ENCODE measurements around the gene PLCB3.
"Not testable (repeated sequence)": the region's sequence is repeated elsewhere in the genome, so short reads cannot be mapped to it uniquely, and the experiment has no call there.

Gene PLCB3

GRCh38 chr11:64235437-64236161, 15.7 kb upstream of the PLCB3 start:
- no peak for DNase-seq (ENCODE audit: low read depth, low spot score)

DNA sequence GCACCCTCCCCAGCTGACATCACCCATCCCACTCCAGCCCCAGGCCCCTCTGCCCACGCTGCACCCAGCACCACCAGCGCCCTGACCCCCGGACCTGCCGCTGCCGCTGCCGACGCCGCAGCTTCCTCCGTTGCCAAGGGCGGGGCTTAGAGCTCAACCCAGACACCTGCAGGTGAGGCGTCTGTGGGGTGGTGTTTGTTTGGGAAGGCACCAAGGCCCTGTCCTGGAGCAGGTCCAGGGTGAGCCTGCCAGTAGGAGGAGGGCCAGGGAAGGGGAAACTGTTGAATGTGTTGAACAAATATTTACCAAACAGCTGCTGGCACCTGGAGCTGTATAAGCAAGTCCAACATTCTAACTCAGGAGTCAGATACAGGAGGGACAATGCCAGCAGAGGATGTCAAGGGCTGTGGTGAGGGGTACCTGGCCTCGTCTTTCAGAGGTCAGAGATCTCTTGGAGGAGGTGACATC, 13.8 kb upstream of the PLCB3 start:
- no peak for DNase-seq (ENCODE audit: low read depth, low spot score)

DNA sequence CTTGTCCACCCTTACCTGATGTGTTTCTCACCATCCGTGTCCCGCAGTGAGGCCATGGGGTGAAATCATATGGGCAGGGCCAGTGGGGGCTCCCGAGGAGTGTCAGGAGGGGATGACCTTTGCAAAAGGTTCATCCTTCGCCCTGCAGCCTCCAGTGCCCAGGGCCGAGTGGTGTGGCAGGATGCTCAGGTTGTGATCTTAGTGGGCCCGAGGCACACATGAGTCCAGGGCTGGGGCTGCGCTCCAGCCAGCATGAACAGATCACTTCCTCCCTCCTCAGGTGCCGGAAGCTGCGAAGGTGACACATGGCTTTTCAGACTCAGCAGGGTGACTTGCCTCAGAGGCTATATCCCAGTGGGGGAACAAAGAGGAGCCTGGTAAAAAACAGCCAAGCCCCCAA, 13.3 kb upstream of the PLCB3 start:
- DNase-seq (ENCODE audit: low read depth, low spot score), result no peak

GRCh38 chr11:64238999-64239398, 12.3 kb upstream of the PLCB3 start:
- DNase-seq (ENCODE audit: low read depth, low spot score), result no peak

DNA sequence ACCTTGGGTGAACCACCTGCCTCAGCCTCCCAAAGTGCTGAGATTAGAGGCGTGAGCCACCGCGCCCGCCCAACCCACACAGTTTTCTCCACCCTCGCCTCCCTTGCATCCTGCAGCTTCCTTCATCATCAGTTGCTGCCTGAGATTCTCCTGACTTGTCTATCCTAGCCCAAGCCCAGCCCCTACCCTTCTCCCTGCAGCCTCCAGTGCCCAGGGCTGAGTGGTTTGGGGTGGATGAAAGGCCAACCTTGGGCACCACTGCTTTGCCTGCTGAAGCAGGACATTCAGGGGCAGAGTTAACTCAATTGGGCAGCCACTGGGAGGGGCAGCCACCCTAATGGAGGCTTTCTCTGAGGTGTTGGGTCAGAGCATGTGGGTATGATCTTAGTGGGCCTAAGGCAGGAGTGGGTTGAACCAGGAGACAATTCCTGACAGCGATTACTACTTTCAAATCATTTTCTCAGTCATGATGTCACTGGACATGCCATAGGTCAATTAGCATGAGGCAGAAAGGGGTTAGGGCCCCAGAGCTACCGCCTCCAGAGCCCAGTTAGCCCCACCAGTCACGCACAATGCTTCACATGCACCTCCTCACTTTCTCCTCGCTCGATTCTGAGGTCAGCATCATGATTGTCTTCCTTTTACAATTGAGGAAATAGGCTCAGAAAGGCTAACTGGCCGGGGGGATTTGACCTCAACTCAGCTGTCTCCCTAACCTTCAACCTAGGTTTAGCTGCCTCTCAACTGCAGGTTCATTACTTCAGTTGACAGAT, 11.5 kb upstream of the PLCB3 start:
- DNase-seq (ENCODE audit: low read depth, low spot score), result no peak

- DNase-seq (ENCODE audit: low read depth, low spot score), result peak; percentile 95
Measured at GRCh38 chr11:64240435-64241240, 10.7 kb upstream of the PLCB3 start, which contains the start of gene FKBP2. FKBP2 (plus strand) TSS chr11:64241095; CDS start chr11:64242388, 1,293 bp downstream.

- DNase-seq (ENCODE audit: low read depth, low spot score), result peak; percentile 99
Measured at GRCh38 chr11:64241241-64241490, 10.2 kb upstream of the PLCB3 start.

DNA sequence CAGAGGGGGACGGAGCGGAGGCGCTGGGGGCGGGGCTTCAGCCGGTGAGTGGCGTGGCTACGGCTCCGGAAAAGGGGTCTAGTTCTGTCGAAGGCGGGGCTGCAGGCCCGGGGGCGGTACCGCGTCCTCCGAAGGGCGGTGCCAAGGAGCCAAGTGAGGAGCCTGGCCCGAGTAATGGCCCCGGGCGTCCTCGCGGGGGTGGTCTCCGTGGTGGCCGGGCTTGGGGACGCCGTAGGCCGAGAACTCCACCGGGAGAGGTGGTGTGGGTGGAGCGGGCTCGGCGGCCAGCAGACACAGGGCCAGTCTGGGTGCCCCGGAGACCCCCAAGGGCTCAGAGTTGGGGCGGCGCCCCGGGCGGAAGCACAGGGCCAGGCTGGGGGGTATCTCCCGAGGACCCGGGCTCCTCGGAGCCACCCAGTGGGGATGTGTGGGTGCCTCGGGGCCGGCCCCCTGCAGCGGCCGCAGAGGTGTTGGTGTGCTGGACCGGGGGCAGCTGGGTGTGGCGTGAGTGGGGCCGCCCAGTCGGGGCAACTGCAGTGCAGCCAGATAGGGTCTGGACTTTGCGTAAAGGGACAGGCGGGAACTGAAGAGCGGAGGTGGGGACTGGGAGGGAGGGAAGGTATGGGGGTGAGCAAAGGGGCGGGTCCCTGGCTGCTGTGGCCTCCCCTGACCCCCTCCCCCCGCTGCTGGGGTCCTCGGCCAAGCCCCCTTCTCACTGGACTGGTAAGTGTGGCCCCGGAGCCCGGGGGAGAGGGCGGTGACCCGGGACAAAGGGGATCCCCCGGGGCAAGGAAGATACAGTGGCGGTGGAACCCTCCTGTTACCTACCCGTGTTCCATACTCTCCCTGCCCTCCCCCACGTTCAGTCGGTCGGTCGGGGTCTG, 9.6 kb upstream of the PLCB3 start:
- no peak for DNase-seq (ENCODE audit: low read depth, low spot score)

- no peak for DNase-seq (ENCODE audit: low read depth, low spot score)
Measured at GRCh38 chr11:64243236-64243854, 8.0 kb upstream of the PLCB3 start.

GRCh38 chr11:64244107-64244506, 7.2 kb upstream of the PLCB3 start:
- no peak for DNase-seq (ENCODE audit: low read depth, low spot score)

- no peak for DNase-seq (ENCODE audit: low read depth, low spot score)
Measured at GRCh38 chr11:64244966-64245365, 6.4 kb upstream of the PLCB3 start.

- DNase-seq (ENCODE audit: low read depth, low spot score), result no peak
Measured at GRCh38 chr11:64245401-64245796, 5.9 kb upstream of the PLCB3 start.

GRCh38 chr11:64245797-64246620, 5.3 kb upstream of the PLCB3 start:
- DNase-seq (ENCODE audit: low read depth, low spot score), result peak; percentile 67

- DNase-seq (ENCODE audit: low read depth, low spot score), result not testable (repeated sequence)
Measured at GRCh38 chr11:64246621-64246870, 4.8 kb upstream of the PLCB3 start.

GRCh38 chr11:64246871-64247728, 4.2 kb upstream of the PLCB3 start, which contains the start of gene PPP1R14B:
PPP1R14B (minus strand) TSS chr11:64246943; CDS start chr11:64246673, 270 bp downstream.
- peak; percentile 78 for DNase-seq (ENCODE audit: low read depth, low spot score)

- DNase-seq (ENCODE audit: low read depth, low spot score), result no peak
Measured at GRCh38 chr11:64247729-64248531, 3.4 kb upstream of the PLCB3 start.

GRCh38 chr11:64248578-64248977, 2.8 kb upstream of the PLCB3 start:
- DNase-seq (ENCODE audit: low read depth, low spot score), result no peak

GRCh38 chr11:64249038-64249437, 2.3 kb upstream of the PLCB3 start:
- DNase-seq (ENCODE audit: low read depth, low spot score), result no peak

Data from activated naive CD8-positive, alpha-beta T cell treated with anti-CD3 and anti-CD28 coated beads, Interleukin-2, amount 50 U/mL, for 16 hours (primary cell).